K562 (cell line): ENCODE measurements around the gene SPIN1. TPM values are rescaled to one million over a fixed set of nuclear protein-coding genes. Genes with fewer than 3 reads are reported as not detected.

Experiments
- ATAC-seq: fragments of 200-7000 bp; cut with Tn5 transposase; 3 replicates; pipeline ENCODE4 v1.9.1; 2020; ENCODE audit warnings: moderate library complexity
- BruUV-seq: library from RNA; stranded (reverse); fragments of 400-500 nt; replicated peaks from 2 replicates; lab custom pipeline; 2021; lab: Mats Ljungman, UMichigan
- CTCF ChIA-PET: fragments of 300-600 bp; formaldehyde crosslinking; extraction: SDS; loops from one replicate; lab custom pipeline; 2021; ENCODE audit warnings: low intra/inter-chr PET ratio; lab: Yijun Ruan, JAX
- POLR2A ChIA-PET: fragments of 300-600, 350-650 bp; sonication (Branson Sonifier 250); formaldehyde crosslinking; extraction: SDS; loops from one replicate; lab custom pipeline; 2021; ENCODE audit warnings: antibody characterized with exemption, inconsistent platforms; lab: Yijun Ruan, JAX
- DNase-seq, 4 experiments: peaks; one replicate each; pipeline versions ENCODE4 v3.0.0 to v3.0.0-alpha.2; 2011 to 2018; ENCODE audit warnings: low spot score in 3 of 4, mixed read lengths in 3 of 4; ENCODE audit errors: extremely low read depth in 1 of 4
- FAIRE-seq: peaks from 2 replicates; lab custom pipeline; 2011; peaks lifted over from hg19 to GRCh38; lab: Jason Lieb, UNC
- H2AFZ ChIP-seq: 2 replicates; pipeline ENCODE4 v1.6.0; 2011; ENCODE audit warnings: low read depth, low read length, control low read depth, inconsistent platforms
- H3K27ac ChIP-seq: fragments of 200-600 bp; 3 replicates; pipeline ENCODE4 v1.8.0; 2011; ENCODE audit warnings: low read depth, mild to moderate bottlenecking, control low read depth, inconsistent platforms, low read length, moderate library complexity, mixed read lengths; ENCODE audit errors: extremely low read depth
- H3K27me3 ChIP-seq, 2 experiments: fragments of 300-600 bp in 1 of 2; 2 replicates in 1 of 2; 3 replicates in 1 of 2; pipeline versions ENCODE4 v1.6.0 to v1.8.0; 2011; ENCODE audit warnings: inconsistent platforms in 2 of 2, low read length in 2 of 2, mild to moderate bottlenecking in 1 of 2, mixed read lengths in 1 of 2, moderate library complexity in 1 of 2; ENCODE audit not compliant: control insufficient read depth in 2 of 2, insufficient read depth in 2 of 2
- H3K36me3 ChIP-seq: fragments of 300-600 bp; 3 replicates; pipeline ENCODE4 v1.8.0; 2011; ENCODE audit warnings: mild to moderate bottlenecking, low read length, inconsistent platforms; ENCODE audit not compliant: control insufficient read depth, insufficient read depth
- H3K4me1 ChIP-seq, 2 experiments: fragments of 200-600 bp in 1 of 2; replicated peaks in 1 of 2; 2 replicates in 1 of 2; 3 replicates in 1 of 2; pipeline versions ENCODE4 v1.5.1 to v1.8.0; 2011; ENCODE audit warnings: inconsistent platforms in 2 of 2, low read length in 2 of 2, mild to moderate bottlenecking in 1 of 2, mixed read lengths in 1 of 2, moderate library complexity in 1 of 2; ENCODE audit not compliant: control insufficient read depth in 2 of 2, insufficient read depth in 2 of 2
- H3K4me2 ChIP-seq: 2 replicates; pipeline ENCODE4 v1.6.1; 2011; ENCODE audit warnings: low read length, control low read depth, inconsistent platforms, mixed read lengths; ENCODE audit not compliant: insufficient read depth
- H3K4me3 ChIP-seq: fragments of 200-600 bp; sonication (generic), shearing (Covaris generic); 2 replicates; pipeline ENCODE4 v1.5.1; 2016; ENCODE audit warnings: control low read depth, inconsistent platforms
- H3K79me2 ChIP-seq: fragments of 200-600 bp; 3 replicates; pipeline ENCODE4 v1.8.0; 2011; ENCODE audit warnings: low read length, inconsistent platforms; ENCODE audit not compliant: control insufficient read depth, insufficient read depth
- H3K9ac ChIP-seq, 2 experiments: 2 replicates each; pipeline versions ENCODE4 v1.6.0 to v1.6.1; 2011; ENCODE audit warnings: low read depth in 2 of 2, low read length in 2 of 2, control low read depth in 1 of 2, inconsistent platforms in 1 of 2, mild to moderate bottlenecking in 1 of 2, mixed read lengths in 1 of 2; ENCODE audit not compliant: insufficient read depth in 1 of 2
- H3K9me1 ChIP-seq: one replicate; pipeline ENCODE4 v1.6.0; 2011; ENCODE audit warnings: inconsistent platforms, mild to moderate bottlenecking, low read length, moderate library complexity; ENCODE audit not compliant: control insufficient read depth, insufficient read depth
- H3K9me3 ChIP-seq: replicated peaks from 2 replicates; pipeline ENCODE4 v1.5.1; 2011; ENCODE audit warnings: low read depth, low read length, inconsistent platforms; ENCODE audit not compliant: control insufficient read depth, insufficient read depth
- H4K20me1 ChIP-seq: replicated peaks from 2 replicates; pipeline ENCODE4 v1.6.1; 2011; ENCODE audit warnings: low read length, inconsistent platforms, mixed read lengths; ENCODE audit not compliant: control insufficient read depth, insufficient read depth
- DDX20 ChIP-seq: fragments of 450-650 bp; IDR thresholded peaks from 2 replicates; pipeline ENCODE4 v1.6.1; 2016; ENCODE audit warnings: missing genetic modification characterization, low read depth, mild to moderate bottlenecking, missing compliant biosample characterization, moderate library complexity
- DIDO1 ChIP-seq: fragments of 450-650 bp; IDR thresholded peaks from 2 replicates; pipeline ENCODE4 v1.6.1; 2016; ENCODE audit warnings: low read depth, missing biosample characterization, missing genetic modification characterization
- FOXM1 ChIP-seq, 2 experiments: fragments of 450-650 bp in 1 of 2; sonication (generic) in 1 of 2; formaldehyde crosslinking in 1 of 2; IDR thresholded peaks; 2 replicates each; pipeline versions ENCODE4 v1.6.1 to v1.9.0; 2017 to 2022; ENCODE audit warnings: low read depth in 2 of 2, mild to moderate bottlenecking in 2 of 2, missing genetic modification reagents in 1 of 2, moderate library complexity in 1 of 2
- FUS ChIP-seq: fragments of 200-400 bp; formaldehyde crosslinking; optimal IDR thresholded peaks from 2 replicates; pipeline ENCODE3; 2017; ENCODE audit warnings: low read depth, low read length
- LARP7 ChIP-seq: fragments of 450-650 bp; IDR thresholded peaks from 2 replicates; pipeline ENCODE4 v1.6.1; 2016
- MCM3 ChIP-seq: fragments of 450-650 bp; IDR thresholded peaks from 2 replicates; pipeline ENCODE4 v1.6.1; 2016
- NELFE ChIP-seq: IDR thresholded peaks from 2 replicates; pipeline ENCODE4 v1.6.1; 2011; ENCODE audit warnings: mild to moderate bottlenecking; ENCODE audit not compliant: insufficient read depth, insufficient read length
- SETDB1 ChIP-seq: IDR thresholded peaks from one replicate; pipeline ENCODE4 v1.6.1; 2012; ENCODE audit warnings: low read length, control low read depth, inconsistent platforms
- SRF ChIP-seq, 2 experiments: fragments of 250-450, 450-650 bp in 1 of 2; sonication (Bioruptor Pico) in 1 of 2; sonication (generic) in 1 of 2; formaldehyde crosslinking; IDR thresholded peaks; 2 replicates each; pipeline versions ENCODE4 v1.5.0 to v1.5.1; 2020 to 2022; ENCODE audit warnings: mild to moderate bottlenecking in 1 of 2, missing genetic modification reagents in 1 of 2
- TARDBP ChIP-seq: fragments of 450-650 bp; IDR thresholded peaks from 2 replicates; pipeline ENCODE4 v1.6.1; 2016
- ZNF444 ChIP-seq: fragments of 250-450 bp; sonication (Bioruptor Pico); IDR thresholded peaks from 2 replicates; pipeline ENCODE4 v1.4.0; 2020; ENCODE audit warnings: mild to moderate bottlenecking, moderate library complexity
- in situ Hi-C: fragments of 300-500 bp; cut with MboI; formaldehyde crosslinking; loops from 4 replicates; pipeline ENCODE4 v1.15.0; 2018; ENCODE audit warnings: inconsistent platforms, mixed read lengths
- intact Hi-C: fragments of 100-400 bp; cut with micrococcal nuclease; formaldehyde crosslinking; loops from 2 replicates; pipeline ENCODE4 v1.14.2; 2022
- polyA plus RNA-seq, 8 experiments: library from polyadenylated mRNA; depleted of rRNA in 4 of 8; stranded (reverse) in 5 of 8; unstranded in 3 of 8; fragments of >200 nt; fragmentation: Nextera tagmentation in 2 of 8; fragmentation: Illumina TruSeq in 1 of 8; extraction: Ambion mirVana in 2 of 8; extraction: Trizol in 1 of 8; gene quantifications; 2 replicates each; pipeline versions ENCODE4 v1.2.1 to v1.2.3, GENCODE V29; 2011 to 2014; ENCODE audit warnings: inconsistent platforms in 1 of 8, missing spikeins in 1 of 8
- total RNA-seq, 7 experiments: library from RNA; depleted of rRNA in 6 of 7; stranded (reverse); fragments of >200 nt in 6 of 7; fragmentation: Illumina TruSeq in 2 of 7; extraction: Trizol in 2 of 7; gene quantifications; 2 replicates each; pipeline versions ENCODE4 v1.2.1 to v1.2.3, GENCODE V29; 2011 to 2021; ENCODE audit warnings: low replicate concordance in 1 of 7
- TF ChIP-seq, protein P1 (sequence below): fragments of 450-650 bp; formaldehyde crosslinking; IDR thresholded peaks from 2 replicates; pipeline ENCODE4 v1.4.0; 2020; ENCODE audit warnings: mild to moderate bottlenecking, moderate library complexity
- TF ChIP-seq, protein P2 (sequence below), 3 experiments: fragments of 200-800 bp in 1 of 3; sonication (Bioruptor generic) in 1 of 3; sonication (generic) in 1 of 3; formaldehyde crosslinking in 1 of 3; IDR thresholded peaks; 2 replicates each; pipeline versions ENCODE4 v1.6.1 to v1.8.0; 2016 to 2022; ENCODE audit warnings: mild to moderate bottlenecking in 2 of 3, missing compliant biosample characterization in 2 of 3, missing genetic modification characterization in 2 of 3, missing genetic modification reagents in 1 of 3
- TF ChIP-seq, protein P3 (sequence below): fragments of 250-450 bp; sonication (Bioruptor Pico); IDR thresholded peaks from 2 replicates; pipeline ENCODE4 v1.4.0; 2020

SPIN1 gene
- total and polyA plus RNA-seq, 9 of the 15 experiments (the other 6 are each of a cell fraction or from before 2014, with no cell fraction given), result 7.4 to 25.7 (median 15.6) TPM

DNA sequence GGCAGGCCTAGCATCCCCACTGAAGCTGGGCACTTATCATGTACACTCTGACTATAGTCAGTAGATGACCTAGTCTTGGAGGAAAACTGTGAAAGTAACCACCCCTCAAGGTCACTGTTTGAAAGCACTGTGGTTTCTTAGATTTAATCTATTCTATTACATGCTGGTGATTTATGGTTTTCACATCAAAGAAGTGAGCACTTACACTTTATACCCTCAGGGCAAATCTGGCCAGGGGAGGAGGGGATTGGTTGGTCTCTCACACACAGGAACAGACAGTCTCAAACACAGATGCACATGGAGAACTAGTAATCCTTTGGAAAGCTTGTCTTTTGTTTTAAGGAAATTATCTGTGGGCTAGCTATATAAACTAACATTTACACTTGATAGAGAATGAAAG is 17.9 kb upstream of the SPIN1 start:
- Histone ChIP-seq H3K79me2 (no peaks in the 10 kb centered on the region), H3K36me3 (no peaks in the 10 kb centered on the region), H2AFZ (no peak overlapping the region), H3K4me1 (no peaks in the 10 kb centered on the region; a peak in 1 of 5 replicates), H3K4me3 (no peak overlapping the region), H4K20me1 (no peaks in the 10 kb centered on the region), H3K27ac (no peak overlapping the region), H3K27me3 (no peaks in the 10 kb centered on the region; a peak in 2 of 5 replicates), H3K4me2 (no peak overlapping the region), H3K9me1 (no peaks in the 10 kb centered on the region), H3K9ac (no peak overlapping the region), H3K9me3 (no peaks in the 10 kb centered on the region)
- intact Hi-C loops (no loop called here), in situ Hi-C loops (no loop called here)
- CTCF ChIA-PET, result no interaction called here
- POLR2A ChIA-PET, result no interaction called here
- no peak for DNase-seq
- no peak for ATAC-seq
- no peak for FAIRE-seq
- BruUV-seq, result no TSS peak
- no peak for TF ChIP-seq LARP7
- TF ChIP-seq DDX20 (tag), result no peak
- no peak for TF ChIP-seq ZNF444 (CRISPR knock-in tag)
- no peak for TF ChIP-seq FOXM1 (IDR thresholded peaks at IDR 0.05; ENCODE audit: low read depth)
- no peak for TF ChIP-seq FOXM1 (CRISPR knock-in tag; IDR thresholded peaks at IDR 0.05; ENCODE audit: low read depth)
- TF ChIP-seq SRF (CRISPR knock-in tag; IDR thresholded peaks at IDR 0.05), result no peak
- no peak for TF ChIP-seq FUS
- TF ChIP-seq, protein P1, sequence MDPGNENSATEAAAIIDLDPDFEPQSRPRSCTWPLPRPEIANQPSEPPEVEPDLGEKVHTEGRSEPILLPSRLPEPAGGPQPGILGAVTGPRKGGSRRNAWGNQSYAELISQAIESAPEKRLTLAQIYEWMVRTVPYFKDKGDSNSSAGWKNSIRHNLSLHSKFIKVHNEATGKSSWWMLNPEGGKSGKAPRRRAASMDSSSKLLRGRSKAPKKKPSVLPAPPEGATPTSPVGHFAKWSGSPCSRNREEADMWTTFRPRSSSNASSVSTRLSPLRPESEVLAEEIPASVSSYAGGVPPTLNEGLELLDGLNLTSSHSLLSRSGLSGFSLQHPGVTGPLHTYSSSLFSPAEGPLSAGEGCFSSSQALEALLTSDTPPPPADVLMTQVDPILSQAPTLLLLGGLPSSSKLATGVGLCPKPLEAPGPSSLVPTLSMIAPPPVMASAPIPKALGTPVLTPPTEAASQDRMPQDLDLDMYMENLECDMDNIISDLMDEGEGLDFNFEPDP, result no peak
- TF ChIP-seq TARDBP, result no peak
- TF ChIP-seq, protein P2, sequence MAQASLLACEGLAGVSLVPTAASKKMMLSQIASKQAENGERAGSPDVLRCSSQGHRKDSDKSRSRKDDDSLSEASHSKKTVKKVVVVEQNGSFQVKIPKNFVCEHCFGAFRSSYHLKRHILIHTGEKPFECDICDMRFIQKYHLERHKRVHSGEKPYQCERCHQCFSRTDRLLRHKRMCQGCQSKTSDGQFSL (CRISPR knock-in tag; IDR thresholded peaks at IDR 0.05), result no peak
- TF ChIP-seq, protein P2 (tag; IDR thresholded peaks at IDR 0.05), result no peak
- TF ChIP-seq MCM3, result no peak
- no peak for TF ChIP-seq SETDB1
- TF ChIP-seq, protein P3, sequence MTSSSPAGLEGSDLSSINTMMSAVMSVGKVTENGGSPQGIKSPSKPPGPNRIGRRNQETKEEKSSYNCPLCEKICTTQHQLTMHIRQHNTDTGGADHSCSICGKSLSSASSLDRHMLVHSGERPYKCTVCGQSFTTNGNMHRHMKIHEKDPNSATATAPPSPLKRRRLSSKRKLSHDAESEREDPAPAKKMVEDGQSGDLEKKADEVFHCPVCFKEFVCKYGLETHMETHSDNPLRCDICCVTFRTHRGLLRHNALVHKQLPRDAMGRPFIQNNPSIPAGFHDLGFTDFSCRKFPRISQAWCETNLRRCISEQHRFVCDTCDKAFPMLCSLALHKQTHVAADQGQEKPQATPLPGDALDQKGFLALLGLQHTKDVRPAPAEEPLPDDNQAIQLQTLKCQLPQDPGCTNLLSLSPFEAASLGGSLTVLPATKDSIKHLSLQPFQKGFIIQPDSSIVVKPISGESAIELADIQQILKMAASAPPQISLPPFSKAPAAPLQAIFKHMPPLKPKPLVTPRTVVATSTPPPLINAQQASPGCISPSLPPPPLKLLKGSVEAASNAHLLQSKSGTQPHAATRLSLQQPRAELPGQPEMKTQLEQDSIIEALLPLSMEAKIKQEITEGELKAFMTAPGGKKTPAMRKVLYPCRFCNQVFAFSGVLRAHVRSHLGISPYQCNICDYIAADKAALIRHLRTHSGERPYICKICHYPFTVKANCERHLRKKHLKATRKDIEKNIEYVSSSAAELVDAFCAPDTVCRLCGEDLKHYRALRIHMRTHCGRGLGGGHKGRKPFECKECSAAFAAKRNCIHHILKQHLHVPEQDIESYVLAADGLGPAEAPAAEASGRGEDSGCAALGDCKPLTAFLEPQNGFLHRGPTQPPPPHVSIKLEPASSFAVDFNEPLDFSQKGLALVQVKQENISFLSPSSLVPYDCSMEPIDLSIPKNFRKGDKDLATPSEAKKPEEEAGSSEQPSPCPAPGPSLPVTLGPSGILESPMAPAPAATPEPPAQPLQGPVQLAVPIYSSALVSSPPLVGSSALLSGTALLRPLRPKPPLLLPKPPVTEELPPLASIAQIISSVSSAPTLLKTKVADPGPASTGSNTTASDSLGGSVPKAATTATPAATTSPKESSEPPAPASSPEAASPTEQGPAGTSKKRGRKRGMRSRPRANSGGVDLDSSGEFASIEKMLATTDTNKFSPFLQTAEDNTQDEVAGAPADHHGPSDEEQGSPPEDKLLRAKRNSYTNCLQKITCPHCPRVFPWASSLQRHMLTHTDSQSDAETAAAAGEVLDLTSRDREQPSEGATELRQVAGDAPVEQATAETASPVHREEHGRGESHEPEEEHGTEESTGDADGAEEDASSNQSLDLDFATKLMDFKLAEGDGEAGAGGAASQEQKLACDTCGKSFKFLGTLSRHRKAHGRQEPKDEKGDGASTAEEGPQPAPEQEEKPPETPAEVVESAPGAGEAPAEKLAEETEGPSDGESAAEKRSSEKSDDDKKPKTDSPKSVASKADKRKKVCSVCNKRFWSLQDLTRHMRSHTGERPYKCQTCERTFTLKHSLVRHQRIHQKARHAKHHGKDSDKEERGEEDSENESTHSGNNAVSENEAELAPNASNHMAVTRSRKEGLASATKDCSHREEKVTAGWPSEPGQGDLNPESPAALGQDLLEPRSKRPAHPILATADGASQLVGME (CRISPR knock-in tag), result no peak
- no peak for TF ChIP-seq NELFE
- TF ChIP-seq DIDO1 (tag), result no peak
